Erythroblast (primary cell): ENCODE measurements around the gene FLRT1.

Experiments used
- GATA1 ChIP-seq: IDR thresholded peaks from 2 replicates; pipeline ENCODE4 v1.6.1; 2011; ENCODE audit warnings: low read depth, mild to moderate bottlenecking, control low read depth, low read length, moderate library complexity
- POLR2A ChIP-seq: IDR thresholded peaks from 2 replicates; pipeline ENCODE4 v1.6.1; 2011; ENCODE audit warnings: mild to moderate bottlenecking, low read length

DNA sequence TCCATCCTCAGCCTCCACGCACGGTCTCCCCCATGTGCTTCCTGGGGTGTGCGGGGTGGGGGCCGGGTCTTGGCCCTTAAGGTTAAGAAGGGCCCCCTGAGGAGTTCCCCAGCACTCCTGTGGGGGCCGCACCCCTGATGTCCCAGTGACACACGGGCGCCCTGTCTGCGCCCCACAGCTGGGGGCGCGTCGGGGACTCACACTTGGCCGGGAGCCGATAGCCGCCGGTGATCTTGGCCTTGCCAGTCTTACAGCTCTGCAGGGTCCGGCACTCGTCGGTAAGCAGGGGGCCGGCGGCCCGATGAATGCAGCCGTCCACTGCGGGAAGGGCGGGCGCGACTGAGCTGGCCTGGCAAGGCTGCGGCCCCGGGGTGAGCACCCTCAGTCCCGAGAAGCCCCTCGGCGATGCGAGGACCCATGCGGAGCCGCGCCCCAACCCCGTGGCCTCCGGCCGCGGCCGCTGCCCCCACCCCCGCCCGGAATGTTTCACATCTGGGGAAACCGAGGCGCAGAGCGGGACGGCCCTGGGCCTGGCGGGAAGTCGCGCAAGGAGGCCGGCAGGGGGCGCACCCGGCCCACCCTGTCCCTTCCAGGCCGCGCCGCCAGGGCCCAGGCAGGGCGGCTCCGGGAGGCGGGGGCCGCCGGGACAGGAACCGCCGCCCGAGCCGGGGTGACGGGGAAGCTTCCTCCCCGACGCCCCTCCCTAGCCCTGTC is 35.5 kb upstream of the FLRT1 start:
- no peak for TF ChIP-seq POLR2A
- TF ChIP-seq GATA1, result no peak
